ENCODE results near the gene TPI1. TPM values are rescaled to one million over a fixed set of nuclear protein-coding genes. Genes with fewer than 3 reads are reported as not detected.

The TPI1 gene
- polyA plus RNA-seq, 3 donors = 446 to 839 (median 764) TPM

DNA sequence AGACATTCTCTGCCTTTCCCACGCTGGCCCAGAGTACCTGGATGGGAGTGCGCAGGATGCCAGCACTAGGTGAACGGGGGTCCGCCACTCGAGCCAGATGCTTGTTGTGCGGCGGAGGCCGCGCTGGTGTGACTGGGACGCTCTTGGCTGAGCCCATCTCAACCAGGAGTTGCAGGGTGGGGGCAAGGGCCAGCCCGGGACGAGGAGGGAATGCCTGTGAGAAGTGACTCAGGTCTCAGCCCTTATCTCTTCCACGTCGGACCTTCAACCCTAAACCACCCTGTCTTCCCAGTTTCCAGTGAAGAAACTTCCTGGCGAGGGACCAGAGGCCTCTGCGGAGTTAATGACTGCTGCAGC lies 16.6 kb upstream of the TPI1 start:
- peaks cover 9% of the 10 kb centered on the region for H4K20me1 ChIP-seq (ENCODE audit: insufficient read depth, low read length)
- intact Hi-C loops (cut with micrococcal nuclease) = loop anchor here in 1 of 2 donors (2.0 to 10.0 kb wide), 2 partner anchors 54 to 188 kb away; partner anchors contain the start of genes ING4 and LRRC23
- H3K36me3 ChIP-seq (replicated peaks in 1 of 2; ENCODE audit: control insufficient read depth in 1 of 2, insufficient read depth in 2 of 2, low read length in 2 of 2) = peaks cover 10 to 41% of the 10 kb centered on the region in 2 donors
- peak overlapping the region; percentile 2 to 85 for H3K27ac ChIP-seq (ENCODE audit: low read depth in 1 of 2, low read length in 2 of 2)
- peaks cover 50% of the 10 kb centered on the region for H3K79me2 ChIP-seq (ENCODE audit: insufficient read depth, low read length)
- H3K4me1 Mint-ChIP-seq = peaks cover 39% of the 10 kb centered on the region
- no peaks in the 10 kb centered on the region for H3K27me3 ChIP-seq (ENCODE audit: control insufficient read depth in 2 of 2, insufficient read depth in 2 of 2, low read length in 2 of 2)
- peaks cover 23 to 39% of the 10 kb centered on the region in 2 donors for H3K36me3 Mint-ChIP-seq
- H3K4me1 ChIP-seq (ENCODE audit: control insufficient read depth in 1 of 2, insufficient read depth in 2 of 2, low read length in 2 of 2) = peaks cover 29 to 35% of the 10 kb centered on the region in 2 donors
- no peak overlapping the region for H3K9ac ChIP-seq (ENCODE audit: insufficient read depth, low read length, poor library complexity, severe bottlenecking)
- peak overlapping the region in 1 of 2 donors; percentile 94 for H3K4me3 Mint-ChIP-seq
- H3K27ac Mint-ChIP-seq = peak overlapping the region in 4 of 7 donors; percentile 95 to 99 (median 98)
- no peaks in the 10 kb centered on the region for H3K9me3 Mint-ChIP-seq
- DNase-seq = no peak
- peak overlapping the region in 2 of 3 experiments; percentile 56 to 93 for H3K4me3 ChIP-seq (replicated peaks in 1 of 3; ENCODE audit: low read depth in 2 of 3, low read length in 3 of 3)
- no peaks in the 10 kb centered on the region for H3K9me3 ChIP-seq (replicated peaks in 1 of 2; ENCODE audit: control insufficient read depth in 1 of 2, insufficient read depth in 1 of 2, low read length in 2 of 2)
- H3K4me2 ChIP-seq (replicated peaks; ENCODE audit: extremely low read depth, low read length, poor library complexity, severe bottlenecking) = peak overlapping the region; percentile 89
- peaks cover 0 to 1% (median 0%) of the 10 kb centered on the region in 3 donors for H3K27me3 Mint-ChIP-seq (ENCODE audit: low read depth in 3 of 3)
- WGBS (ENCODE audit: insufficient coverage) = 60% methylated on average over 9 of the region's 16 CpGs
- H2AFZ ChIP-seq (ENCODE audit: insufficient read depth, low read depth, low read length, poor library complexity, severe bottlenecking) = no peak overlapping the region
- TF ChIP-seq, protein P1, sequence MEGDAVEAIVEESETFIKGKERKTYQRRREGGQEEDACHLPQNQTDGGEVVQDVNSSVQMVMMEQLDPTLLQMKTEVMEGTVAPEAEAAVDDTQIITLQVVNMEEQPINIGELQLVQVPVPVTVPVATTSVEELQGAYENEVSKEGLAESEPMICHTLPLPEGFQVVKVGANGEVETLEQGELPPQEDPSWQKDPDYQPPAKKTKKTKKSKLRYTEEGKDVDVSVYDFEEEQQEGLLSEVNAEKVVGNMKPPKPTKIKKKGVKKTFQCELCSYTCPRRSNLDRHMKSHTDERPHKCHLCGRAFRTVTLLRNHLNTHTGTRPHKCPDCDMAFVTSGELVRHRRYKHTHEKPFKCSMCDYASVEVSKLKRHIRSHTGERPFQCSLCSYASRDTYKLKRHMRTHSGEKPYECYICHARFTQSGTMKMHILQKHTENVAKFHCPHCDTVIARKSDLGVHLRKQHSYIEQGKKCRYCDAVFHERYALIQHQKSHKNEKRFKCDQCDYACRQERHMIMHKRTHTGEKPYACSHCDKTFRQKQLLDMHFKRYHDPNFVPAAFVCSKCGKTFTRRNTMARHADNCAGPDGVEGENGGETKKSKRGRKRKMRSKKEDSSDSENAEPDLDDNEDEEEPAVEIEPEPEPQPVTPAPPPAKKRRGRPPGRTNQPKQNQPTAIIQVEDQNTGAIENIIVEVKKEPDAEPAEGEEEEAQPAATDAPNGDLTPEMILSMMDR (IDR thresholded peaks at IDR 0.05) = no peak

- Histone ChIP-seq H3K27ac (ENCODE audit: low read depth in 1 of 2, low read length in 2 of 2) (peak within 1 kb of the TSS; percentile 73 to 85), H3K4me3 (replicated peaks in 1 of 3; ENCODE audit: low read depth in 2 of 3, low read length in 3 of 3) (peak within 1 kb of the TSS; percentile 56 to 93 (median 71)), H3K4me1 (ENCODE audit: control insufficient read depth in 1 of 2, insufficient read depth in 2 of 2, low read length in 2 of 2) (peaks cover 29 to 35% of the 10 kb centered on the region in 2 donors), H3K79me2 (ENCODE audit: insufficient read depth, low read length) (peaks cover 50% of the 10 kb centered on the region), H3K9ac (ENCODE audit: insufficient read depth, low read length, poor library complexity, severe bottlenecking) (peak within 1 kb of the TSS; percentile 62), H4K20me1 (ENCODE audit: insufficient read depth, low read length) (peaks cover 9% of the 10 kb centered on the region), H2AFZ (ENCODE audit: insufficient read depth, low read depth, low read length, poor library complexity, severe bottlenecking) (peak within 1 kb of the TSS; percentile 83), H3K27me3 (ENCODE audit: control insufficient read depth in 2 of 2, insufficient read depth in 2 of 2, low read length in 2 of 2) (no peaks in the 10 kb centered on the region), H3K9me3 (replicated peaks in 1 of 2; ENCODE audit: control insufficient read depth in 1 of 2, insufficient read depth in 1 of 2, low read length in 2 of 2) (no peaks in the 10 kb centered on the region), H3K4me2 (replicated peaks; ENCODE audit: extremely low read depth, low read length, poor library complexity, severe bottlenecking) (peak within 1 kb of the TSS; percentile 89), H3K36me3 (replicated peaks in 1 of 2; ENCODE audit: control insufficient read depth in 1 of 2, insufficient read depth in 2 of 2, low read length in 2 of 2) (peaks cover 16 to 46% of the 10 kb centered on the region in 2 donors)
- Mint-ChIP-seq H3K27me3 (ENCODE audit: low read depth in 3 of 3) (peaks cover 0 to 1% (median 0%) of the 10 kb centered on the region in 3 donors), H3K4me1 (peaks cover 36% of the 10 kb centered on the region), H3K4me3 (peak within 1 kb of the TSS; percentile 98), H3K36me3 (peaks cover 26 to 39% of the 10 kb centered on the region in 2 donors), H3K9me3 (peaks cover 0 to under 1% (median 0%) of the 10 kb centered on the region in 7 donors), H3K27ac (peak within 1 kb of the TSS; percentile 95 to 99 (median 99))
- intact Hi-C loops (cut with micrococcal nuclease) = loop anchor here in 1 of 2 donors (2.0 to 10.0 kb wide), 2 partner anchors 53 to 189 kb away; partner anchors contain the start of genes ING4 and LRRC23
- TF ChIP-seq, protein P1 (IDR thresholded peaks at IDR 0.05) = no peak
- DNase-seq = peak; percentile 94 to 97 (median 97)
- WGBS (ENCODE audit: insufficient coverage) = under 1% methylated on average over 27 of the region's 37 CpGs
Measured at GRCh38 chr12:6851153-6851920, 16.0 kb upstream of the TPI1 start, which contains the start of gene CDCA3. Gene CDCA3 (minus strand): TSS chr12:6851286. CDS start chr12:6850952, 334 bp downstream.

All from CD14-positive monocyte (primary cell).